A673 (cell line): ENCODE results near the gene CLNK. TPM values are rescaled to one million over a fixed set of nuclear protein-coding genes. Genes with fewer than 3 reads are reported as not detected.

ENCODE experiments used
- BruUV-seq: library from RNA; stranded (reverse); fragments of 400-500 nt; replicated peaks from 2 replicates; lab custom pipeline; 2021; lab: Mats Ljungman, UMichigan
- CTCF ChIA-PET: fragments of 300-600 bp; sonication (Branson Sonifier 250); formaldehyde crosslinking; loops from one replicate; lab custom pipeline; 2022; ENCODE audit warnings: antibody characterized with exemption; lab: Charles Lee
- POLR2A ChIA-PET: fragments of 300-600 bp; sonication (Branson Sonifier 250); formaldehyde crosslinking; loops from one replicate; lab custom pipeline; 2022; ENCODE audit warnings: antibody characterized with exemption; ENCODE audit not compliant: low non-redundant PET; lab: Charles Lee
- DNase-seq: peaks from one replicate; pipeline ENCODE4 v3.0.0-alpha.2; 2015; ENCODE audit warnings: low spot score
- H3K27ac ChIP-seq: fragments of 200-600 bp; sonication (generic); 2 replicates; pipeline ENCODE4 v1.5.1; 2016; ENCODE audit warnings: mixed run types, low read depth, mild to moderate bottlenecking, mixed read lengths, antibody characterized with exemption, low read length; ENCODE audit not compliant: poor library complexity, severe bottlenecking
- H3K27me3 ChIP-seq: fragments of 200-600 bp; sonication (generic); replicated peaks from 2 replicates; pipeline ENCODE4 v1.6.1; 2017; ENCODE audit warnings: mixed run types, low read depth, mild to moderate bottlenecking, mixed read lengths, antibody characterized with exemption, low read length; ENCODE audit not compliant: insufficient read depth, poor library complexity
- H3K36me3 ChIP-seq: fragments of 200-600 bp; sonication (generic); 2 replicates; pipeline ENCODE4 v1.6.1; 2016; ENCODE audit warnings: mixed run types, mild to moderate bottlenecking, mixed read lengths, antibody characterized with exemption, low read length; ENCODE audit not compliant: insufficient read depth, poor library complexity, severe bottlenecking
- H3K4me1 ChIP-seq: fragments of 200-600 bp; sonication (generic); 2 replicates; pipeline ENCODE4 v1.6.1; 2017; ENCODE audit warnings: mixed run types, mild to moderate bottlenecking, mixed read lengths, antibody characterized with exemption, low read length; ENCODE audit not compliant: insufficient read depth, poor library complexity, severe bottlenecking
- H3K4me3 ChIP-seq: fragments of 200-600 bp; sonication (generic); 2 replicates; pipeline ENCODE4 v1.5.1; 2016; ENCODE audit warnings: low read depth, mixed run types, mild to moderate bottlenecking, mixed read lengths, low read length; ENCODE audit not compliant: poor library complexity, severe bottlenecking
- H3K9me3 ChIP-seq: fragments of 200-600 bp; sonication (generic); 2 replicates; pipeline ENCODE4 v1.6.1; 2016; ENCODE audit warnings: mixed run types, low read depth, mild to moderate bottlenecking, mixed read lengths, antibody characterized with exemption, low read length; ENCODE audit not compliant: poor library complexity, severe bottlenecking
- EZH2 ChIP-seq: fragments of 200-600 bp; sonication (generic); IDR thresholded peaks from 2 replicates; pipeline ENCODE4 v1.6.1; 2017; ENCODE audit warnings: borderline replicate concordance, low read depth, mild to moderate bottlenecking, mixed read lengths, antibody characterized with exemption, low read length; ENCODE audit not compliant: poor library complexity, severe bottlenecking
- intact Hi-C: fragments of 100-400 bp; cut with micrococcal nuclease; formaldehyde crosslinking; loops from one replicate; pipeline ENCODE4 v1.10.0; 2022; ENCODE audit not compliant: unreplicated experiment
- total RNA-seq: library from RNA; stranded (reverse); gene quantifications from 2 replicates; pipeline ENCODE4 v1.2.3, GENCODE V29; 2021
- TF ChIP-seq, protein P1 (sequence below): fragments of 300-800, 200-600 bp; sonication (generic); conservative IDR thresholded peaks from 2 replicates; pipeline ENCODE4 v1.5.1; 2017; ENCODE audit warnings: low read depth, mild to moderate bottlenecking, antibody characterized with exemption, low read length, moderate library complexity, mixed read lengths

CLNK gene
- total RNA-seq, 1 experiment from 2014 or later: not detected

DNA sequence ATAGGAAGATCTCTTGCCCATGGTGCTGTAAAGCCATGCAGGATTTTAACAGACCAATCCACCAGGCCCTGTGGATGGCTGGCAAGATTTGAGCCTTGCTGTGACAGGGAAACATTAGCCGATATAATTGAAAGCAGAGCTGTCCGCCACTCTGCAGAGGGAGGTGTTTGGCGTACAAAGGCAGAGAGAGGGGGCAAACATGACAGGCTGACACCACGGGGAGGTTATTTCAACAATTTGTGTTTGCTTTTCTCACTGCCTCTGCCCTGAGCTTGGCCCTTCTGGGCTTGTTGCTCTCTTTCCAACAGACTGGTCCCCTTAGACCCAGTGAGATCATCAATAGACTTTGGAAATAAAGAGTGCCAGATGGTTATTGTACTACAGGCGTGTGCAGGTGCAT, 59.4 kb downstream of the CLNK start:
- ChIA-PET POLR2A (no interaction called here), CTCF (no interaction called here)
- Histone ChIP-seq H3K4me3 (no peak overlapping the region), H3K4me1 (no peaks in the 10 kb centered on the region), H3K36me3 (no peaks in the 10 kb centered on the region), H3K9me3 (no peaks in the 10 kb centered on the region), H3K27ac (no peak overlapping the region), H3K27me3 (no peaks in the 10 kb centered on the region)
- DNase-seq: no peak
- intact Hi-C loops: no loop called here
- BruUV-seq: no TSS peak
- TF ChIP-seq, protein P1, sequence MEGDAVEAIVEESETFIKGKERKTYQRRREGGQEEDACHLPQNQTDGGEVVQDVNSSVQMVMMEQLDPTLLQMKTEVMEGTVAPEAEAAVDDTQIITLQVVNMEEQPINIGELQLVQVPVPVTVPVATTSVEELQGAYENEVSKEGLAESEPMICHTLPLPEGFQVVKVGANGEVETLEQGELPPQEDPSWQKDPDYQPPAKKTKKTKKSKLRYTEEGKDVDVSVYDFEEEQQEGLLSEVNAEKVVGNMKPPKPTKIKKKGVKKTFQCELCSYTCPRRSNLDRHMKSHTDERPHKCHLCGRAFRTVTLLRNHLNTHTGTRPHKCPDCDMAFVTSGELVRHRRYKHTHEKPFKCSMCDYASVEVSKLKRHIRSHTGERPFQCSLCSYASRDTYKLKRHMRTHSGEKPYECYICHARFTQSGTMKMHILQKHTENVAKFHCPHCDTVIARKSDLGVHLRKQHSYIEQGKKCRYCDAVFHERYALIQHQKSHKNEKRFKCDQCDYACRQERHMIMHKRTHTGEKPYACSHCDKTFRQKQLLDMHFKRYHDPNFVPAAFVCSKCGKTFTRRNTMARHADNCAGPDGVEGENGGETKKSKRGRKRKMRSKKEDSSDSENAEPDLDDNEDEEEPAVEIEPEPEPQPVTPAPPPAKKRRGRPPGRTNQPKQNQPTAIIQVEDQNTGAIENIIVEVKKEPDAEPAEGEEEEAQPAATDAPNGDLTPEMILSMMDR: no peak
- no peak for TF ChIP-seq EZH2

DNA sequence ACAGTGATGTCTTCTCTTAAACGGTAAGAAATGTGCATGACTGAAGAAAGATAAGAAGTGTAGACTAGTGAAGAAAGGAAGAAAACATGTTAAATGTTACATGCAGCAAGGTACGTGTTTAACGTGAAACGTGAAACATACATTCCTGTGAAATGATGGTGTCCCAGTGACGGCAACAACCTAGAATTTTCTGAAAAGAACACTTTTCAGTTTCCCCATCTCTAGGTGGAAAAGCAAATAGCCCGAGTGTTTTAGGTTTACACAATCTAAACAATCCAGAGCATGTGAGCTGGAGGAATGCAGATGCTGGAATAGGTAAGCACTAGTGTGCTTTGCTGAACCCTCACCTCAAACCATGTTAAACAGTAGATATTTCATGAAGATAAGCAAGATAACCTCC, 60.7 kb downstream of the CLNK start:
- TF ChIP-seq EZH2: no peak
- TF ChIP-seq, protein P1: no peak
- CTCF ChIA-PET: no interaction called here
- no peak overlapping the region for H3K4me3 ChIP-seq
- BruUV-seq: no TSS peak
- H3K9me3 ChIP-seq: no peaks in the 10 kb centered on the region
- intact Hi-C loops: no loop called here
- no peaks in the 10 kb centered on the region for H3K4me1 ChIP-seq
- POLR2A ChIA-PET: no interaction called here
- H3K27ac ChIP-seq: no peak overlapping the region
- H3K27me3 ChIP-seq: no peaks in the 10 kb centered on the region
- no peak for DNase-seq
- H3K36me3 ChIP-seq: no peaks in the 10 kb centered on the region

DNA sequence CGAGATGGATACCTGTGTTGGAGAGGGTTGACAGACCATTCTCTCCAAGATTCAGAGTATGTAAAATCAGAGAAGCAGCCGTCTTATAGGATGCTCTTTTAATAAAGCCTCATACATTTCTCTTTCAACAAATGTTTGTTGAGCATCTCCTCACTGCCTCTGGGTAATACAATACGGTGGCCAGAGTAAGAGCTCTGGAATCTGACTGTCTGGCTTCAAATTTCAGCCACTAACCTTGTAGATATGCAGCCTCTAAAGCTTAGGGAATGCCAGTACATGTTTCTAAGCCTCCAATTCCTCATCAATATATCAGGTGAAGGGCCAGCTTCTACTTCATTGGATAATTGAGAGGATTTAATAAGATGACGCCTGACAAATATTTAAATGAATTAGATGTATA, 61.3 kb downstream of the CLNK start:
- no peaks in the 10 kb centered on the region for H3K27me3 ChIP-seq
- BruUV-seq: no TSS peak
- TF ChIP-seq EZH2: no peak
- TF ChIP-seq, protein P1: no peak
- H3K4me1 ChIP-seq: no peaks in the 10 kb centered on the region
- H3K36me3 ChIP-seq: no peaks in the 10 kb centered on the region
- ChIA-PET CTCF (no interaction called here), POLR2A (no interaction called here)
- no peaks in the 10 kb centered on the region for H3K9me3 ChIP-seq
- H3K4me3 ChIP-seq: no peak overlapping the region
- intact Hi-C loops: no loop called here
- no peak for DNase-seq
- H3K27ac ChIP-seq: no peak overlapping the region
